HG03280 (cell line): ENCODE data around the gene TRIM37.
"Not testable (repeated sequence)": the region's sequence is repeated elsewhere in the genome, so short reads cannot be mapped to it uniquely, and the experiment has no call there.

ENCODE experiments used
- ATAC-seq: cut with Tn5 transposase; IDR thresholded peaks from one replicate; pipeline ENCODE4 v1.9.1; 2021; ENCODE audit warnings: mild to moderate bottlenecking, moderate library complexity; ENCODE audit not compliant: unreplicated experiment

Gene TRIM37

GRCh38 chr17:58956997-58957724 lies 149.5 kb downstream of the TRIM37 start:
- no peak for ATAC-seq

GRCh38 chr17:58954358-58954757 lies 152.3 kb downstream of the TRIM37 start:
- ATAC-seq = not testable (repeated sequence)

- ATAC-seq = no peak
These were observed 158.9 kb downstream of the TRIM37 start for GRCh38 chr17:58947824-58948223.

- ATAC-seq = no peak
These were observed 159.3 kb downstream of the TRIM37 start for GRCh38 chr17:58947411-58947810.

GRCh38 chr17:58944166-58944565 lies 162.5 kb downstream of the TRIM37 start:
- no peak for ATAC-seq

- no peak for ATAC-seq
These were observed 170.4 kb downstream of the TRIM37 start for GRCh38 chr17:58936295-58936694.

GRCh38 chr17:58932956-58933355 lies 173.7 kb downstream of the TRIM37 start:
- no peak for ATAC-seq
